SKM-1 treated with dmso at 0.1 percent for 144 hours (cell line): ENCODE measurements around the gene CAMKMT.
"Not testable (repeated sequence)": the region's sequence is repeated elsewhere in the genome, so short reads cannot be mapped to it uniquely, and the experiment has no call there.

Source experiments
- DNase-seq: peaks from one replicate; lab custom pipeline; 2025; ENCODE audit not compliant: unreplicated experiment; lab: John Stamatoyannopoulos, UW

The CAMKMT gene

GRCh38 chr2:44495544-44495943, 133.8 kb downstream of the CAMKMT start:
- no peak for DNase-seq

- DNase-seq, result no peak
Observed at GRCh38 chr2:44496130-44496529, 134.4 kb downstream of the CAMKMT start.

- DNase-seq, result no peak
Observed at GRCh38 chr2:44498551-44498950, 136.8 kb downstream of the CAMKMT start.

DNA sequence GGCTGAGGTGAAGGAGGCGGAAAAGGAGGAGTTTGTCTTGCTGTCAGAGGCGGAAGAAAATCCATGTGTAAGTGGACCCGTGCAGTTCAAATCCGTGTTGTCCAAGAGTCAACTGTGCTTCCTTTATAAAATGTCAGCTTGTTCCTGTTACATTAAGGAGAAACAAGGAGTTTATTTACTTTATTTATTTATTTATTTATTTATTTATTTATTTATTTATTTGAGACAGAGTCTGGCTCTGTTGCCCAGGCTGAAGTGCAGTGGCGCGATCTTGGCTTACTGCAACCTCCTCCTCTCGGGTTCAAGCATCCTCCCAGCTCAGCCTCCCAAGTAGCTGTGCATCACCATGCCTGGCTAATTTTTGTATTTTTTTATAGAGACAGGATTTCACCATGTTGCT, 143.9 kb downstream of the CAMKMT start:
- DNase-seq, result not testable (repeated sequence)

GRCh38 chr2:44510246-44510645, 148.5 kb downstream of the CAMKMT start:
- DNase-seq, result no peak

GRCh38 chr2:44515416-44515815, 153.7 kb downstream of the CAMKMT start:
- DNase-seq, result no peak

DNA sequence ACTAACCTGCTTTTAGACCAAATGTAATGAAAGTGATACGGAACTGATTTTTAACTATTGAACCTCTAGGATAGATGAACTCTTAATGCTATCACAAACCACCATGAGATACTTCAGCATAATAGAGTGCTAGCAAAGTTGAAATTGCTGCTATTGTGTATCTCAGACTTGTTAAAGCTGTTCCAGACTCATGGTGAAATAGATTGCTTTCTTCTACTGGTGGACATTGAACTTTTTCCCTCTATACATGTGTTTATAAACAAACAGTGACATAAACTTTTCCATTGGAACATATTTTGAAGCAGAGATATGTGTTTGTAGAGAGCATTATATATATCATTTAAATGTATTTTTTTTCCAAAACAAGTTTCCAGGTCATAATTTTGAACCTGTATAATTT, 157.3 kb downstream of the CAMKMT start:
- DNase-seq, result no peak

- no peak for DNase-seq
Observed at GRCh38 chr2:44522846-44523245, 161.1 kb downstream of the CAMKMT start.

DNA sequence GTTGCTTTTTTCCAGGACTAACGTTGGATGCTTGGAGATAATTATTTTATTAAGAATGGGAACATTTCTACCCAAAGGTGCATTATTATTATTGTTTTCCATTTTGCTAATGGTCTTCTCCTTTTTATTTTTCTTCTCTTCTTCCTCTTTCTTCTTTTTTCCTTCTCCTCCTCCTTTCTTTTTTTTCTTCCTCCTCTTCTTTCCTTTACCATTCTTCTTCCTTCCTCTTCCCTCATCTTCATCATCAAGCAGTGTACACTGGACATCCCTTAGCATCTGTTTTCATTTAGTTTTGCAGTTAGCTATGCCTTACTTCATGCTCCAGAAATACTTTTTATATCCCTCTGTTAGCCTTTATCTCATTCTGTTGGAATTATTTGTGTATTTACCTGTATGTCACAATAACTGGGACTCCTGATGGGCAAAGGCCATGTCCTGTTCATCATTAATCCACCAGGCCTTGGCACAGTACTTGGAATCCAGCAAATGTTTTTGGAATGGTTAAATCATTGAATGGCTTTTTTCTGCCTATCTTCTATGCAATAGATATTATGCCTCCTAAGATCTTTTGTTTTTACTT, 162.7 kb downstream of the CAMKMT start:
- no peak for DNase-seq

GRCh38 chr2:44526352-44526751, 164.6 kb downstream of the CAMKMT start:
- no peak for DNase-seq

- no peak for DNase-seq
Observed at GRCh38 chr2:44528595-44528994, 166.8 kb downstream of the CAMKMT start.

- no peak for DNase-seq
Observed at GRCh38 chr2:44529448-44529847, 167.7 kb downstream of the CAMKMT start.

GRCh38 chr2:44531289-44531688, 169.5 kb downstream of the CAMKMT start:
- no peak for DNase-seq

GRCh38 chr2:44532031-44532430, 170.3 kb downstream of the CAMKMT start:
- no peak for DNase-seq

- peak; percentile 8 for DNase-seq
Observed at GRCh38 chr2:44533508-44533907, 171.8 kb downstream of the CAMKMT start.

DNA sequence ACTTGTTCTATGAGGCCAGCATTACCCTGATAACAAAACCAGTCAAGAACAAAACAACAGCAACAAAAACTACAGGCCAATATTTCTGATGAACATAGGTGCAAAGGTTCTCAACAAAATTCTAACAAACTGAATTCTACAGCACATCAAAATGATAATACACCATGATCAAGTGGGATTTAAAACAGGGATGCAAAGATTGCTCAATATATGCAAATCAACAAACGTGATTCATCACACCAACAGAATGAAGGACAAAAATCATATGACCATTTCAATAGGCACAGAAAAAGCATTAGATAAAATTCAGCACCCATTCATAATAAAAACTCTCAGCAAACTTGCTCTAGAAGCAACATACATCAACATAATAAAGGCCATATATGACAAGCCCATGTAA, 173.6 kb downstream of the CAMKMT start:
- no peak for DNase-seq

DNA sequence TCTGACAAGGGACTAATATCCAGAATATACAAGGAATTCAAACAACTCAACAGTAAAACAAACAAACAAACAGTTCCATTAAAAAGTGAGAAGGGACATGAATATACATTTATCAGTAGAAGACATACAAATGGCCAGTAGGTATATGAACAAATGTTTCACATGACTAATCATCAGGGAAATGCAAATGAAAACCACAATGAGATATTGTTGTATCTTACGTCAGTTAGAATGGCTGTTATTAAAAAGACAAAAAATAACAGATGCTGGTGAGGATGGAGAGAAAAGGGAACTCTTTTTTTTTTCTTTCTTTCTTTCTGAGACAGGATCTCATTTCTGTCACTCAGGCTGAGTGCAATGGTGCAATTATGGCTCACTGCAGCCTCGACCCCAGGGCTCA, 175.5 kb downstream of the CAMKMT start:
- no peak for DNase-seq

DNA sequence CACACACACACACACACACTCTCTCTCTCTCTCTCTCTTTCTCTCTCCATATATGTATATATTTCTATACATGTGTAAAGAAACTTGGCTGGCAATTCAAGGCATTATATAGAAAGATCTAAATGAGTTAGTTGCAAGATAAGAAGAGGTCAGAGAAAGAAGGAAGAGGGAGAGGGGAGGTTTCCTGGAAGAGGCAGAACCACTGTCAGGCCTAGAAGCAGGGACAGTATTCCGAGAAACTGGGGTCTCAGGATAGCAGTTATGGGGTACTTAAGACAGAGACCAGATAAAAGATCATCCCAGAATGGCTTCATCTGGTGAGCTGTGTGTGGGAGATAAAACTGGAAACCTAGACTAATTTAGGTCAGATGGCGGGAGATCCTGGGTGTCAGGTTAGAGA, 180.8 kb downstream of the CAMKMT start:
- DNase-seq, result no peak

GRCh38 chr2:44543773-44544725, 182.3 kb downstream of the CAMKMT start:
- DNase-seq, result no peak

- no peak for DNase-seq
Observed at GRCh38 chr2:44545005-44545404, 183.3 kb downstream of the CAMKMT start.

DNA sequence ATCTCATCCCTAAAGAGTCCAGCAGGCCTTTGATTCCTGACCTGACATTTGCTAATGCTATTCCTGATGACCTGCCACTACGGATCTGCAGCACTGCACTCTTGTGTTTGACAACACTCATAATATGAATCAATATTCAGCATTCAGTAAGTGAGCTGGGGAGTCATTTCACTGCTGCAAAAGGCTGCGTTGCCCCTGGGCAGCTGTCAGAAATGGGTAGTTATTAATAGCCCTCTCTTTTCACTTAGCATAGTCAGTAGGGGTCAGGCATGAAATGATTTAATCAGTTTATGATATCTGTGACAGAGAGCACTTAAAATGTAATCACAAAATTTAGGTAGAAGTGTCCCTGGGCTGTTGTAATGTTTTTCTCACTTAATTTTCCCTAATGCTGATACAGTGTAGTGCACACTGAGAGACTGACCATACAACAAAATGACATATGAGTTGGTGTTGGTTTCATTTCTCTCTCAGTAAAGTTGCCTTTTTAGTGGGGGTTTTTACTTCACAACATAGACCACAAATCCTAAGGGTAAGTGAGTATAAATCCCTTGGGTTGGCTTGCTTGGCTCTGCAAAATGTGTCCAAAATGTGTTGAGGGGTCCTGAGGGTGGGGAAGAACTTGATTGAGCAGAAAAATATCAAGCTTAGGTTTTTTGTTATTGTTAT, 184.8 kb downstream of the CAMKMT start:
- no peak for DNase-seq

GRCh38 chr2:44547718-44548117, 186.0 kb downstream of the CAMKMT start:
- no peak for DNase-seq
